ENCODE measurements around the gene CLEC4M.
"Not testable (repeated sequence)": the region's sequence is repeated elsewhere in the genome, so short reads cannot be mapped to it uniquely, and the experiment has no call there.

CLEC4M gene

GRCh38 chr19:7742991-7743390, 20.1 kb upstream of the CLEC4M start:
- DNase-seq = no peak

DNA sequence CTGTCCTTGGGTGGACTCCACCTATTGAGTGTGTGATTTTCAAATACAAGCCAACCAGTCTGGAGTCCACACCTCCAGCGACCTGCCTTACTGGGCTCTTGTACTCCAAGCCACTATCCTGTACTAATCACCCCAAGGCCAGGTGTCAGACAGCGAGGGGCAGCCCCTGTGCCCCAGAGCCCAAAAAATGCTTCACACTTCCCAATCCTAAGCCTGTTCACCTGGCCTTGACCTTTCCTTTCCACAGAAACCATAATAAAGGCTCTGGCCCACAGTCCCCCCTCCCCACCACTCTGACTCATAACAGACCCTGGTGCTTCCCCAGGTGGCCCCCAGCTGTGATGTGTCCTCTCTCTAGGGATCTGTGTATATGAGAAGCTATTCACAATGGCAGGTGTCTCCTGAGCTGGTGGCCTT, 19.6 kb upstream of the CLEC4M start:
- DNase-seq = no peak

- no peak for DNase-seq
These were observed 18.8 kb upstream of the CLEC4M start for GRCh38 chr19:7744199-7744786.

GRCh38 chr19:7744871-7745650, 18.0 kb upstream of the CLEC4M start:
- DNase-seq = no peak

DNA sequence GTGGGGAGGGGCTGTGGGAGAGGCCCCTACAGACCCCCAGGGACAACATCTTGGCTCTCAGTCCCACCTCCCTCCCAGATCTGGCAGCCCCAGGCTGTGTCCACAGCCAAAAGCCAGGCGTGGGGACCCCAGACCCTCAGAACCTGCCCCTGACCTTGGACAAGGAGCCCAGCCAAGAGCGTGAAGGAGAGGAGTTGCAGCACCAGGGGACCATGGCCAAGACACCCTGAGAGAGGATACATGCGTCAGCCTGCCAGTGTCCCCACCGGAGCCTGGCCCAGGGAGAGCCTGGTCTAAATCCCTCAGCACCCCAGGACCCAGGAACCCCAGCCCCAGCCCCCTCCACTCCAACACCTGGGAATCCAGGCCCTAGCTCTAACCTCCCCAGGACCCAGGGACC, 16.7 kb upstream of the CLEC4M start:
- DNase-seq = not testable (repeated sequence)

DNA sequence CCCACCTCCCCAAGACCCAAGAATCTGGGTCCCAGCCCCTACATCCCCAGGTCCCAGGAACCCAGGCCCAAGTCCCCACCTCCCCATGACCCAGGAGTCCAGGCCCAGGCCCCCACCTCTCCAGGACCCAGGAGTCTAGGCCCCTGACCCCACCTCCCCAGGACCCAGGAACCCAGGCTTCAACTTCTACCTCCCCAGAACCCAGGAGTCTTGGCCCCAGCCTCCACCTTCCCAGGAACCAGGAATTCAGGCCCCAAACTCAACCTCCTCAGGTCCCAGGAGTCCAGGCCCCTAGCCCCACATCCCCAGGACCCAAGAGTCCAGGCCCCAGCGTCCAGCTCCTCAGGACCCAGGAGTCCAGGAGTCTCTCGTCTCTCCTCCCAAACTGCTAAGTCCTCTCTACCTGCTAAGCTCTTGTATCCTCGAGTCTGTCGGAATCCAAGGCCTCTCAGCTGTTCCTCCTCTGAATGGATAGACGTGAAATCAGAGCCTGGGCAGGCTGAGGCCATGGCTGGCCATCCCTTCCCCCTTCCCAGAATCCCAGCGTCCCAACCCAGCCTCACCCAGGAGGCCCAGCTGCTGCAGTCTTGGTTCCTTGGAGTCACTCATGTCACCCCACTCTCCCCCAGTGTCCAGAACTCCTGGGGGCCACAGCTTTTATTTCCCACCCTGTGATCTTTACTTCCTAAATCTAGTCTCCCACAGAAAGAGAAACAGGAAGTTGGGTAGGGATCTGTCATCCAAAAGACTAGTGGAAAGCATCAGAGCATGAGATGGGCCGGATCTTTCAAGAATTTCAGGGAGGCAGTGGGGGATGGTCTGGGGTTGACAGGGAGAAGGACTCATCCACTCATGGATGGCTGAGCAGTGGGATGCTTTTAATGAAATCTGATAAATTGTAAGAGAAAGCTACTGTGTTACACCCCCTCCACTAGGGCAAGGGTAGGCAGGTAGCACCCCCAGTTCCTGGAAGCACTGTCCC, 15.8 kb upstream of the CLEC4M start, which contains the start of gene CD209:
Gene CD209, minus strand, starts transcription at position 632 of the 982 bp plus-strand sequence. Its CDS starts 23 bp downstream, at position 609.
- DNase-seq = no peak

GRCh38 chr19:7748171-7748570, 14.9 kb upstream of the CLEC4M start:
- no peak for DNase-seq

DNA sequence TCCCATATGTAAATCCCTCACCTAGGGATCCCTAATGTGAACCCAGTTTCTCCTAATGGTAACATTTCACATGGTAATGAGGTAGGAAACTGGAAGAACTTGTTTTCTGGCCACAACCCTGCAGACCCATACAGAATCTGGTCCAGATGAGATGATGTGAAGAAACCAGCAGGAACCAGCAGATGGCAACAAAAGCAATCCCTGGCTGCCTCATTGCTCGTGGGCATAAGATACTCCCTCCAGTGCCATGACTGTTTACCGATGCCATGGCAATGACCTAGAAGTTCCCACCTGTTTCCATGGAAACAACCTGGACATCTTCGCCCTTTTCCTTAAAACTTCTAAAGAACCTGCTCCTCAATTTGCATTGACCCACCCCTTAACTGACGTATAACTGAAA, 14.3 kb upstream of the CLEC4M start:
- DNase-seq = no peak

DNA sequence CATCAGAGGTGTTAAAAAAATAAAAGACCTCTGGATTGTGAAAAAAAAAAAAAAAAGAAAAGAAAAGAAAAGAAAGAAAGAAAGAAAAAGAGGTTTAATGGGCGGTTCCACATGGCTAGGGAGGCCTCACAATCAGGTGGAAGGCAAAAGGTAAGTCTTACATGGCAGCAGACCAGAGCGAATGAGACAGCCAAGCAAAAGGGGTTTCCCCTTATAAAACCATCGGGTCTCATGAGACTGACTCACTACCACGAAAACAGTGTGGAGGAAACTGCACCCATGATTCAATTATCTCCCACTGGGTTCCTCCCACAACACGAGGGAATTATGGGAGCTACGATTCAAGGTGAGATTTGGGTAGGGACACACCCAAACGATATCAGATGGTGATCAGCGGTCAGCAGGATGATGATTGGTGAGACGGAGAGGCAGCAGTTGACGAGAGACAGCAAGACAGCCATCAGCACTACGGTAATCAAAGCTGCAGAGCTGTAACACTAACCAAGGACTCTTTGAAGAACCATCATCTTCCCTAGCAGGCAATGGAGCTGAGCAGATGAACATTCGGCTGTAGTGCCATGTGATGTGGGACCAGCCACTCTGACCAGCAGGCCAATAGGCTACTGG, 11.8 kb upstream of the CLEC4M start:
- DNase-seq = peak; percentile 35

DNA sequence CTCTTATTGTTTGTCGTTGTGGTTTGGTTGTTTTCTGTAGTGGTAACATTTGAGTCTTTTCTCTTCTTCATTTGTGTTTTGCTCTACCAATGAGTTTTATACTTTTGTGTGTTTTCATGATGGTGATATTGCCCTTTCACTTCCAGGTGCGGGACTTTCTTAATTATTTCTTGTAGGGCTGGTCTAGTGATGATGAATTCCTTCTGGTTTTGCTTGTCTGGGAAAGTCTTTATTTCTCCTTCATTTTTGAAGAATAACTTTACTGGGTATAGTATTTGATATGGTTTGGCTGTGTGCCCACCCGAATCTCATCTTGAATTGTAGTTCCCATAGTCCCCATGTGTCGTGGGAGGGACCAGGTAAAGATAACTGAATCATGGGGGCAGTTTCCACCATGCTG, 6.8 kb upstream of the CLEC4M start:
- no peak for DNase-seq

GRCh38 chr19:7757358-7757757, 5.7 kb upstream of the CLEC4M start:
- no peak for DNase-seq

GRCh38 chr19:7759156-7759555, 3.9 kb upstream of the CLEC4M start:
- DNase-seq = no peak

DNA sequence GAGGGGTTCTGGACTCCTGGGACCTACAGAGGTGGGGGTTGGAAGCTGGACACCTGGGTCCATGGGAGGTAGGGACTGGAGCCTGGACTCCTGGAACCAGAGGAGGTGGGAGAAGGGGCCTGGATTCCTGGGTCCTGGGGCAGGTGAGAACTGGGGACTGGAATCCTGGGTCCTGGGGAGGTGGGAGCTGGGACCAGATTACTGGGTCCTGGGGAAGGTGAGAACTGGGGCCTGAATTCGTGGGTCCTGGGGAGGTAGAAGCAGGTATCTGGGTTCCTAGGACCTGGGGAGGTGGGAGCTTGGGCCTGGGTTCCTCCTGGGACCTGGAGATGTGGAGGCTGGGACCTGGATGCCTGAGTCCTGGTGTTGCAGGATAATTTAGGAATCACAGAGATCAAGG, 653 bp downstream of the CLEC4M start:
- no peak for DNase-seq

- not testable (repeated sequence) for DNase-seq
These were observed 1.1 kb downstream of the CLEC4M start for GRCh38 chr19:7764157-7764556.

DNA sequence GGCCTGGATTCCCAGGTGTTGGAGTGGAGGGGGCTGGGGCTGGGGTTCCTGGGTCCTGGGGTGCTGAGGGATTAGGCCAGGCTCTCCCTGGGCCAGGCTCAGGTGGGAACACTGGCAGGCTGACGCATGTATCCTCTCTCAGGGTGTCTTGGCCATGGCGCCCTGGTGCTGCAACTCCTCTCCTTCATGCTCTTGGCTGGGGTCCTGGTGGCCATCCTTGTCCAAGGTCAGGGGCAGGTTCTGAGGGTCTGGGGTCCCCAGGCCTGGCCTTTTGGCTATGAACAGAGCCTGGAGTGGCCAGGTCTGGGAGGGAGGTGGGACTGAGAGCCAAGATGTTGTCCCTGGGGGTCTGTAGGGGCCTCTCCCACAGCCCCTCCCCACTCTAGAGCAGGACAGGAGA, 2.0 kb downstream of the CLEC4M start:
- not testable (repeated sequence) for DNase-seq

DNA sequence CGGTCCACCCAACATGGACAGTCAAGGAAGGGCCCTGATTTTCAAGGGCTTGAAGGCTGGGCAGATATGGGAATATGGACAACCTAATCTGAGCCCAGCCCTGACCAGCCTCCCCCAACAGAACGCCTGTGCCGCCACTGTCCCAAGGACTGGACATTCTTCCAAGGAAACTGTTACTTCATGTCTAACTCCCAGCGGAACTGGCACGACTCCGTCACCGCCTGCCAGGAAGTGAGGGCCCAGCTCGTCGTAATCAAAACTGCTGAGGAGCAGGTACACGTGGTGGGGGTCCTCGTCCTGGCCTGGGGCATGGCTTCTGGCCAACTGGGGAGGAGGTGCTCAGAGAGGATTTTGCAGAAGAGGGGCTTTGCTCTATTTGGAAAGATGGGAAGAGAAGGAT, 3.5 kb downstream of the CLEC4M start:
- no peak for DNase-seq

DNA sequence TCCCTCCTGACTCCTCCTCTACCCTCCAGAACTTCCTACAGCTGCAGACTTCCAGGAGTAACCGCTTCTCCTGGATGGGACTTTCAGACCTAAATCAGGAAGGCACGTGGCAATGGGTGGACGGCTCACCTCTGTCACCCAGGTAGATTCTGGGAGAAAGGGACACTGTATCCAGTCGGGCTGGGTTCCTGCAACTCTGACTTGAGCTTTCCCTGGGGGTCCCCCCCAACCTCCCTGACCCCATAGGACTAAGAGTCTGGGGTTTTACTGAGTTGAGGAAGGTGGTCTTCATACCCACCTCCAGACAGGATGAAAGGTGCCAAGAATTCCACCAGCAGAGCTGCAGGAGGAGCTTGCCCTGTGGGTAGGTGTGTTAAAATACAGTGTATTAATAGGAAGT, 4.4 kb downstream of the CLEC4M start:
- DNase-seq = no peak

DNA sequence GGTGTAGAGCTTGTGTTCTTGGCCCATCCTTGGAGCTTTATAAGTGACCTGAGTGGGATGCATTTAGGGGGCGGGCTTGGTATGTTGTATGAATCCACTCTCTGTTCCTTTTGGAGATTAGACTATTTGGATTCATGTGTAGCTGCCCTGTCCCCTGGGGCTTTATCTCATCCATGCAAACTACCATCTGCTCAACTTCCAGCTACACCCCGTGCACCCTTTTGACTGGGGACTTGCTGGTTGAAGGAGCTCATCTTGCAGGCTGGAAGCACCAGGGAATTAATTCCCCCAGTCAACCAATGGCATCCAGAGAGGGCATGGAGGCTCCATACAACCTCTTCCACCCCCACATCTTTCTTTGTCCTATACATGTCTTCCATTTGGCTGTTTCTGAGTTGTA, 6.1 kb downstream of the CLEC4M start:
- no peak for DNase-seq

DNA sequence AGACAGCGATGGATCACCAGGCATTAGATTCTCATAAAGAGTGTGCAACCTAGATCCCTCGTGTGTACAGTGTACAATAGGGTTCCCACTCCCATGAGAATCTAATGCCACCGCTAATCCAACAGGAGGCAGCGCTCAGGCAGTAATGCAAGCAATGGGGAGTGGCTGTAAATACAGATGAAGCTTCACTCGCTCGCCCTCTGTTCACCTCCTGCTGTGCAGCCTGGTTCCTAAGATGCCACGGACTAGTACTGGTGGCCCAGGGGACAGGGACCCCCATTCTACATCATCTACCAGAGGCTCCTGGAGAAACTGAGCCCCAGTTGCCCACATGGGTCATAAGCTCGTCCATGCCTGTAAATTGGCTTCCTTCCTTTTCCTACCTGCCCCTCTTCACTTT, 8.0 kb downstream of the CLEC4M start:
- DNase-seq = no peak

- DNase-seq = peak; percentile 25
These were observed 9.8 kb downstream of the CLEC4M start for GRCh38 chr19:7772752-7773291.

- no peak for DNase-seq
These were observed 10.8 kb downstream of the CLEC4M start for GRCh38 chr19:7773841-7774240.

DNA sequence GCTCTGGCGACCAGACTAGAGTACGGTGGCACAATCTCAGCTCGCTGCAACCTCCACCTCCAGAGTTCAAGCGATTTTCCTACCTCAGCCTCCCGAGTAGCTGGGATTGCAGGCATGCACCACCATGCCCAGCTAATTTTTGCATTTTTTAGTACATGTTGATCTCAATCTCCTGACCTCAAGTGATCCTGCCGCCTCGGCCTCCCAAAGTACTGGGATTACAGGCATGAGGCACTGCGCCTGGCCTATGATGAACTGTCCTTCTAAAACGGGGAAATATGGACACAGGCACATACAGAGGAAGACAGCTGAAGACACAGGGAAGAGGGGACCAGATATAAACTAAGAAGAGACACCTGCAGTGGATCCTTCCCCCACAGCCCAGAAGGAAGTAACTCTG, 12.7 kb downstream of the CLEC4M start:
- DNase-seq = no peak

- DNase-seq = no peak
These were observed 15.0 kb downstream of the CLEC4M start for GRCh38 chr19:7778081-7778480.

All from NK-92 treated with Interleukin-12 subunit alpha and Interleukin-12 subunit beta, amount 100 ng/mL, for 24 hours (cell line).